ENCODE results near the gene CAPN5. TPM values are rescaled to one million over a fixed set of nuclear protein-coding genes. Genes with fewer than 3 reads are reported as not detected.

The CAPN5 gene
- total RNA-seq, 1 experiment from 2014 or later, result 17.3 TPM

- ATAC-seq (no peak), DNase-seq (ENCODE audit: low read depth, low spot score) (no peak)
- H3K36me3 ChIP-seq (ENCODE audit: control insufficient read depth, insufficient read depth, low read length), result no peaks in the 10 kb centered on the region
- H3K4me3 ChIP-seq (ENCODE audit: low read depth in 2 of 2, low read length in 2 of 2), result no peak overlapping the region
- no peaks in the 10 kb centered on the region for H3K9me3 ChIP-seq (ENCODE audit: control insufficient read depth, insufficient read depth, low read depth, low read length)
- H3K4me1 ChIP-seq (ENCODE audit: control insufficient read depth, insufficient read depth, low read length), result peaks cover 27% of the 10 kb centered on the region
- in situ Hi-C loops (cut with HindIII; ENCODE audit: low pct_unique_long_range_greater_than_20kb, low sequenced_read_pairs) (no loop called here), intact Hi-C loops (cut with micrococcal nuclease; ENCODE audit: unreplicated experiment) (no loop called here)
- BruUV-seq (replicated peaks), result no TSS peak
- ChIA-PET CTCF (interaction anchor here (1.0 to 2.2 kb wide), 2 partner anchors 51 to 121 kb away, joined by 4 to 19 read pairs; no protein-coding TSS in a partner anchor), POLR2A (no interaction called here)
- no peaks in the 10 kb centered on the region for H3K27me3 ChIP-seq (ENCODE audit: control insufficient read depth, insufficient read depth, low read length)
- H3K27ac ChIP-seq (ENCODE audit: low read length), result no peak overlapping the region
- no peak for TF ChIP-seq SIN3A (IDR thresholded peaks at IDR 0.05; ENCODE audit: borderline replicate concordance, insufficient read depth, low read depth, low read length)
- TF ChIP-seq CTCF (IDR thresholded peaks at IDR 0.05), result no peak
- no peak for TF ChIP-seq REST (IDR thresholded peaks at IDR 0.05; ENCODE audit: insufficient read depth in 1 of 2, low read depth in 2 of 2, low read length in 1 of 2)
- no peak for TF ChIP-seq TCF7L2 (IDR thresholded peaks at IDR 0.05; ENCODE audit: low read depth, low read length)
- TF ChIP-seq POLR2AphosphoS5 (IDR thresholded peaks at IDR 0.05; ENCODE audit: low read depth, low read length), result no peak
Observed at GRCh38 chr11:77040401-77040777, 26.4 kb upstream of the CAPN5 start.

- ChIA-PET POLR2A (no interaction called here), CTCF (no interaction called here)
- BruUV-seq (replicated peaks), result no TSS peak
- in situ Hi-C loops (cut with HindIII; ENCODE audit: low pct_unique_long_range_greater_than_20kb, low sequenced_read_pairs) (no loop called here), intact Hi-C loops (cut with micrococcal nuclease; ENCODE audit: unreplicated experiment) (no loop called here)
- H3K36me3 ChIP-seq (ENCODE audit: control insufficient read depth, insufficient read depth, low read length), result no peaks in the 10 kb centered on the region
- no peak overlapping the region for H3K27ac ChIP-seq (ENCODE audit: low read length)
- peaks cover 26% of the 10 kb centered on the region for H3K4me1 ChIP-seq (ENCODE audit: control insufficient read depth, insufficient read depth, low read length)
- TF ChIP-seq POLR2AphosphoS5 (IDR thresholded peaks at IDR 0.05; ENCODE audit: low read depth, low read length) (no peak), REST (IDR thresholded peaks at IDR 0.05; ENCODE audit: insufficient read depth in 1 of 2, low read depth in 2 of 2, low read length in 1 of 2) (no peak), TCF7L2 (IDR thresholded peaks at IDR 0.05; ENCODE audit: low read depth, low read length) (no peak), SIN3A (IDR thresholded peaks at IDR 0.05; ENCODE audit: borderline replicate concordance, insufficient read depth, low read depth, low read length) (no peak), CTCF (IDR thresholded peaks at IDR 0.05) (no peak)
- ATAC-seq, result no peak
- no peak overlapping the region for H3K4me3 ChIP-seq (ENCODE audit: low read depth in 2 of 2, low read length in 2 of 2)
- DNase-seq (ENCODE audit: low read depth, low spot score), result no peak
- no peaks in the 10 kb centered on the region for H3K9me3 ChIP-seq (ENCODE audit: control insufficient read depth, insufficient read depth, low read depth, low read length)
- H3K27me3 ChIP-seq (ENCODE audit: control insufficient read depth, insufficient read depth, low read length), result no peaks in the 10 kb centered on the region
Observed at GRCh38 chr11:77040889-77041288, 25.9 kb upstream of the CAPN5 start.
